HG03045 (cell line): ENCODE measurements around the gene ICOS.

Experiments
- ATAC-seq: cut with Tn5 transposase; IDR thresholded peaks from one replicate; pipeline ENCODE4 v1.9.1; 2021; ENCODE audit warnings: mild to moderate bottlenecking, moderate library complexity; ENCODE audit not compliant: unreplicated experiment

The ICOS gene

DNA sequence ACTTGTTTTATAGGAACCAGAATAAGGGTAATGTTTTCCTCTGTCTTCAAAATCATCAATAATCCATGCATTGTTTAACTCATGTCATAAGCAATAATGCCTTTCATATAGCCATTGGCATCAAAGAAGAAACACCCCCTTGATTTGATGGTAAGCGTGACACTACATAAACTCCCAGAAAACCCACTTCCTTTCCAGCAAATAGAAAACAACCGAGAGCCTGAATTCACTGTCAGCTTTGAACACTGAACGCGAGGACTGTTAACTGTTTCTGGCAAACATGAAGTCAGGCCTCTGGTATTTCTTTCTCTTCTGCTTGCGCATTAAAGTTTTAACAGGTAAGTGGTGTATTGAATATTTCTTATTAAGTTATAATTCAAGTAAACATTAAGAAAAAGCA is at the start of gene ICOS:
TSS of gene ICOS (plus strand) at position 229 of the 400 bp plus-strand sequence. CDS start at position 281, 52 bp downstream.
- ATAC-seq, result no peak

DNA sequence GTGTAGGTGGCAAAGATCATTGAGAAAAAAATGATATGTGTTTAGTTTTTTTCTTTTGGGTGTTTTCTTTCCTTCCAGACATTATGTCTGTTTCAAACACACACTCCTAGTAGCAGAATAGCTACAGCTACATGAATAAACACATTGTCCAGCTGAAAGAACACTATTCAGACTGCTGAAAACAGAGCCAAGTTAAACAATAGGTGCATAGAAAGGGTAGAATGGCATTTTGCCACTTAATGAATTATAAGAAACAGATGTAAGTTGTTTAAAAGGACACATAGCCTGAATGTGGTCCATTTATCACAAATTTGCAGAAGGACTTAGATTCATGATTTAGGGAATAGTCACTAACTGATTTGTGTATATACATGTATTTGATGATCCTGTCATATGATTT is 48.9 kb upstream of the ICOS start:
- ATAC-seq, result no peak

DNA sequence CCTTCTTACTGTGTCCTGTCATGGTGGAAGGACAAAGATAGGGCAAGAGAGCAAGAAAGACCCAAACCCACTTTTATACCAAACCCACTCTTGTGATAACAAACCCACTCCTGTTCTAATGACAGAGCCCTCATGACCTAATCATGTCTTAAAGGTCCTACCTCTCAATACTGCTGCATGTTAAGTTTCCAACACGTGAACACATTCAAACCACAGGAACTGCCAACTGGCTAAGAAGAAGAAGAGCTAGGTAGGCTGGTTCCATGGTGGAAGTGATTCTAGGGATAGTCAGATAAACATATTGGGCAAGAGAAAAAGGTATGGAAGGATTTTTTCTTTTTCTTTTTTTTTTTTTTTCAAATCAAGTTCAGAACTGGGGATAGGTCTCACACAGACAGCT is 47.0 kb upstream of the ICOS start:
- no peak for ATAC-seq

DNA sequence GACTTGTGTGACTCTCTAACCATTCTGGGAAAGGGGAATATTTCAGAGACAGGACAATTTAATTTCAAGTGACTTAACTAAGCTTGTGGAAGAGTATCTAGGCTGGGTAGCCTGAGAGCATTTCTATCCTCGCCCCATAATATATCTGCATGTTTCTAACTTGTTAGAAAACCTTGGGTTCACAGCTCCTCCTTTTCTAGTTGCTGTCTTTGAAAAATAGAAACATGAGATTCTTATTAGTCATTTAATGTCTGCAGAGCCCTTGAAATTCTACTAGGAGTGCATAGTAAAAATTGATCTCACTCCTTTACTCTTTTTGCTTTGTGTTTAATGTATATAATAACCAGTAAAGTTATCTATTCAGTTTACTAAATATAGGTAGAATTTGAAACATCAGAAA is 46.6 kb upstream of the ICOS start:
- ATAC-seq, result no peak

DNA sequence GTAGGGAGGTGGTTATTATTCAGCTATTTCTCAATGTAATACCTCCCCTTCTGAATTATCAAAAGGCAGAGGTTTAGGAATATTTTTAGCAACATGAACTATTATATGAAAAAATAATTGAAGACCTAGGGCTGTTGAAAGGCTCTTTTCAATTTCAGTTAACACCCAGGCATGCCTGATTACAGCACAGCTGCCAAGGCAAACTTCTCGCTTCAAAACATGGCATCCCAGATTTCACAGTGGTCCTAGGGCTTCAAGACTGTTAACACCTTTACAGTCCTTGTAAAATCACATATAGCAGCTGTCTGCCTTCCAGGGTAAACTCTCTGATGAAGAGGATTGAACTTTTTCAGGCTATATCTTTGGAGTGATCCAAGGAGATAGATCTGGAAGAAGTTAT is 45.8 kb upstream of the ICOS start:
- ATAC-seq, result no peak

DNA sequence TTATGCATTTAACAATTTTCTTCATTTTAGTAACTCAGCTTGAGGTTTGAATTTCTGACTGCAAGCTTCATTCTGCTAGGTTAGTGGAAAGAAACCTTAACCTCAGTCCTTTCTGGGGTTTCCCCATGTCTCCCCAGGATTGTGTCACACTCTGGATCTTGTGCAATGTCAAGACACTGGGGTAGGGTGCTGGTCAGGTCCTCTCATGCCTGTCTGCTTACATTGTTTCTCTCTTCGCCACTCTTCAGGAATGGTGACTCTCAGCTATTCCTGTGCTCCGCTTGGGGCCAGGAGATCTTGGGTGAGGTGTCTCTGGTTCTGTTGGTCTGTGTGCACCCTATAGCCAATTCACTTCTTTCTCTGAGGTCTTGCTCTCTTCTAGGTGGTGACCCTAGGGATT is 45.1 kb upstream of the ICOS start:
- ATAC-seq, result no peak

DNA sequence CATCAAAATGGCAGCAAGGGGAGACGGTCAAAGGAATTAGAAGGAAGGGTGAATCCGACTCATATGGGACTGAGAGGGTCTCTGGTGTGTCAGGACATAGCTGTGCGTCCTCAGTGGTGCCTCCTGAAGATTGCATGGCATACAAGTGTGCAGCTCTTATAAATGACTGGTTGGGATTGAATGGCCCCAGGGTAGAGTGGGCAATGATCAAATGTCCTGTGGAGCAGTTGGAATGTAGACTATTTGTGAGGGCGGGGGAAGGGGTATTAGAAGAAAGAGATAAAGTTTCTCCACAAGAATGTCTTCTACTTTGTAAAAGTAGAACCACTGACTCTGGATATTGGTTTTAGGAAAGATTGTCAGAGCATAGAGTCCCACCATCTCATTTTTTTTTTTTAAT is 44.4 kb upstream of the ICOS start:
- ATAC-seq, result no peak

- ATAC-seq, result no peak
These were observed 43.2 kb upstream of the ICOS start for GRCh38 chr2:203893401-203893800.

- no peak for ATAC-seq
These were observed 42.7 kb upstream of the ICOS start for GRCh38 chr2:203893840-203894239.

- no peak for ATAC-seq
These were observed 42.3 kb upstream of the ICOS start for GRCh38 chr2:203894262-203894661.

GRCh38 chr2:203897544-203897943 is 39.0 kb upstream of the ICOS start:
- no peak for ATAC-seq

- no peak for ATAC-seq
These were observed 37.9 kb upstream of the ICOS start for GRCh38 chr2:203898657-203899056.

DNA sequence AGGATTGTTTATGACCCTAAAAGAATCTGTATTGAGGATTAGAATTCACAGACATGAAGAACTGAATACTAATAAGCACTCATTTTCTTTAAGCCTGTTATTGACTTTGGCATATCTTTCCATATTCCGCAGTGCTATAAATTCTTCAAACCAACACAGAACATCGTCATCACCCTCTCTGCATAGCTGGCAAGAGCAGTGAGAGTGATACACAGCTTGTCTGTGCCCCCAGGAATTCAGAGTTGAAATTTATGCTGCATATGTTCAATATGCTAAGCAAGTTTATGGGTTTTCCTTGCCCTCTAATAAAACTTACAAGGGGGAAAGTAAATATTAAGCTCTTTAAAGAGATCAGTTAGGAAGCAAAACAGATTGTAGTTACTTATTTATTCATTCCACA is 36.3 kb upstream of the ICOS start:
- no peak for ATAC-seq

- ATAC-seq, result no peak
These were observed 32.5 kb upstream of the ICOS start for GRCh38 chr2:203904022-203904421.

GRCh38 chr2:203905656-203906055 is 30.9 kb upstream of the ICOS start:
- no peak for ATAC-seq

DNA sequence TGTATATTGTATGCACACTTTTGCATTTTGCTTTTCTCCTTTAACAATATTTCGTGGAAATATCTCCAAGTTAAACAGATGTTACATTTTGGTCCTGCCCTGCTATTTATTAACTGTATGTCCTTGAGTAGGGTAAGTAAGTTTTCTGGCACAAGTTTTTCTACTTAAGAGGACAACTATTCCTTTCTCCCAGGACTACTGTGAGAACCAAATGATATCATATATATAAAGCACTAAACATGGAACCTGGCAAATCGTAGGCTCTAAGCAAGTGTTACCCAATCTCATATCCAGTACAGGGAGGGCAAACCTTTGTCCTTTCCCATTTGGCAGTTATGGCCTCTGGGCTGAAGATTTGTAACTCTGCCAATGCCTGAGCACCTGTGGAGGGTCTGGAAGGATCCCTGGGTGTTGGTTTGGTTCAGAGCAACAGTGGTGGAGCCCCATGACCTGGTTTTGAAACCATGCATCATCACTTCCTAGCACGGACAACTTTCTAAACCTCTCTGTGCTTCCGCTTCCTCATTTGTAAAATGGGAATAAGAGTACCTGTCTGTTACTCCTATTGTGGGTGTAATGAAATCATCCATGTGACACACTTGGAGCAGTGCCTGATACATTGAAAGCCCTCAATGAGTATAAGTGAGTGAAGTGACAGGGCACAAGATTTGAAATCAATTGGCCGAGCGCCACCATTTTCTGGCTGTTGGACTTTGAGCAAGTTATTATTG is 28.3 kb upstream of the ICOS start:
- ATAC-seq, result no peak

- no peak for ATAC-seq
These were observed 27.8 kb upstream of the ICOS start for GRCh38 chr2:203908797-203909185.

GRCh38 chr2:203909261-203909967 is 27.1 kb upstream of the ICOS start:
- no peak for ATAC-seq

DNA sequence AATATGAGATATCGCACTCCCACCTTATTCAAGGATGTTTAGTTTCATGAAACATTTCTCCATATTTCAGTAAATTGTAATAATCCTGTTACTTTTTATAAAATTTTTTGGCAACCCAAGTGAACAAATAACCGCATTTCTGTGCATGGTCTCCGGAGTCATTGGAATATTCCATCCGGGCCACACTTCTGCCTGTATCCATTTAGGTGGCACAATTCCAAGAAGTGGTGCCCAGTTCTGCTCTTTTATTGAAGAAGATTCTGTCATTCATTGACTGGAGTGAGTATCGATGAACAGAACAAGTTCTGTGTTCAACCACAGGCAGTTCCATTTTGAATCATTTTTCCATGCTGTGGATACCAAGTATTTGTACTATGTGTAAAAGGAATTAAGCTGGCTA is 26.6 kb upstream of the ICOS start:
- no peak for ATAC-seq

DNA sequence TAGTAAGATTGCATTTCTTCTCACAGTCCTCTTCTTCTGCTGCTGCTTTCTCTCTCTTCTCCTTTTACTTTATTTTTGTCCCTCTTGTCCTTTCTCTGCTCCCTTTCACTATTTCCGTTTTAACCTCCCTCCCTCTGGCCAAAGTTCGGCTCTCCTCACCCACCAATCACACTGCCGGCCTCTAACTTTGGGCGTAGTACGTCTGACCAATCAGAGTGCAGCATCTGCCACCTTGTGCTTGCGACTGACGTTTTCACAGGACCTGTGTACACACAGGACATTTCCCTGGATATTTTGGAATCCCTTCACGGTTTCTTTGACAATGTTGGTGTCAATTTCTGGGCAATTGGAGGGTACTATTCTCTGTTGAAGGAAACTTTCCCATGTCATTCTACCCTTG is 22.6 kb upstream of the ICOS start:
- ATAC-seq, result no peak

GRCh38 chr2:203914546-203915182 is 21.9 kb upstream of the ICOS start:
- ATAC-seq, result no peak

GRCh38 chr2:203915256-203915655 is 21.3 kb upstream of the ICOS start:
- ATAC-seq, result no peak
